PC-3 (cell line): ENCODE data around the gene CAVIN1. TPM values are rescaled to one million over a fixed set of nuclear protein-coding genes. Genes with fewer than 3 reads are reported as not detected.
"Not testable (repeated sequence)": the region's sequence is repeated elsewhere in the genome, so short reads cannot be mapped to it uniquely, and the experiment has no call there.

Experiments used
- ATAC-seq: fragments of 200-7000 bp; cut with Tn5 transposase; 2 replicates; pipeline ENCODE4 v1.9.1; 2020; ENCODE audit warnings: mild to moderate bottlenecking, moderate library complexity
- BruUV-seq: library from RNA; stranded (reverse); fragments of 400-500 nt; replicated peaks from 2 replicates; lab custom pipeline; 2021; lab: Mats Ljungman, UMichigan
- CTCF ChIA-PET: fragments of 300-600 bp; sonication (Branson Sonifier 250); formaldehyde crosslinking; loops from one replicate; lab custom pipeline; 2022; ENCODE audit warnings: antibody characterized with exemption; lab: Charles Lee
- POLR2A ChIA-PET: fragments of 300-600 bp; sonication (Branson Sonifier 250); formaldehyde crosslinking; loops from one replicate; lab custom pipeline; 2022; ENCODE audit warnings: antibody characterized with exemption; ENCODE audit not compliant: unreplicated experiment; lab: Charles Lee
- DNase-seq: peaks from one replicate; pipeline ENCODE4 v3.0.0-alpha.2; 2015
- H2AFZ ChIP-seq: fragments of 300-600 bp; sonication (generic); 2 replicates; pipeline ENCODE4 v1.6.0; 2016; ENCODE audit warnings: antibody characterized with exemption, low read length
- H3F3A ChIP-seq: fragments of 300-600 bp; sonication (generic); one replicate; pipeline ENCODE4 v1.6.0; 2017; ENCODE audit warnings: antibody characterized with exemption, low read length, control low read depth, mild to moderate bottlenecking; ENCODE audit not compliant: unreplicated experiment
- H3K27ac ChIP-seq: fragments of 300-600 bp; sonication (generic); 2 replicates; pipeline ENCODE4 v1.5.1; 2016; ENCODE audit warnings: mild to moderate bottlenecking, low read length
- H3K27me3 ChIP-seq: fragments of 300-600 bp; sonication (generic); 2 replicates; pipeline ENCODE4 v1.6.1; 2016; ENCODE audit warnings: low read length, mixed read lengths
- H3K36me3 ChIP-seq: fragments of 300-600 bp; sonication (generic); 2 replicates; pipeline ENCODE4 v1.6.1; 2016; ENCODE audit warnings: low read depth, mixed run types, low read length, mixed read lengths
- H3K4me1 ChIP-seq: fragments of 300-600 bp; sonication (generic); 2 replicates; pipeline ENCODE4 v1.5.1; 2016; ENCODE audit warnings: low read length; ENCODE audit not compliant: insufficient read depth
- H3K4me2 ChIP-seq: fragments of 300-600 bp; sonication (generic); 2 replicates; pipeline ENCODE4 v1.6.0; 2016; ENCODE audit warnings: low read length
- H3K4me3 ChIP-seq: fragments of 300-600 bp; sonication (generic); 2 replicates; pipeline ENCODE4 v1.5.1; 2016; ENCODE audit warnings: mild to moderate bottlenecking, low read length, mixed read lengths
- H3K79me2 ChIP-seq: fragments of 300-600 bp; sonication (generic); 2 replicates; pipeline ENCODE4 v1.6.1; 2017; ENCODE audit warnings: low read length, mixed read lengths
- H3K9ac ChIP-seq: fragments of 300-600 bp; sonication (generic); 2 replicates; pipeline ENCODE4 v1.6.0; 2016; ENCODE audit warnings: mild to moderate bottlenecking, low read length
- H3K9me2 ChIP-seq: fragments of 300-600 bp; sonication (generic); replicated peaks from 2 replicates; pipeline ENCODE4 v1.6.1; 2016; ENCODE audit warnings: mixed run types, low read length, mixed read lengths
- H3K9me3 ChIP-seq: fragments of 300-600 bp; sonication (generic); 2 replicates; pipeline ENCODE4 v1.6.1; 2016; ENCODE audit warnings: low read length, mixed read lengths
- H4K20me1 ChIP-seq: fragments of 300-600 bp; sonication (generic); 2 replicates; pipeline ENCODE4 v1.6.1; 2016; ENCODE audit warnings: low read length, mixed read lengths
- CTCF ChIP-seq: fragments of 300-600 bp; sonication (generic); conservative IDR thresholded peaks from 2 replicates; pipeline ENCODE4 v1.5.1; 2017; ENCODE audit warnings: antibody characterized with exemption, low read depth, mild to moderate bottlenecking, low read length
- EZH2 ChIP-seq: fragments of 300-600 bp; sonication (generic); IDR thresholded peaks from one replicate; pipeline ENCODE4 v1.6.1; 2017; ENCODE audit warnings: antibody characterized with exemption, mild to moderate bottlenecking, low read length; ENCODE audit not compliant: unreplicated experiment
- EZH2phosphoT487 ChIP-seq: fragments of 300-600 bp; sonication (generic); IDR thresholded peaks from 2 replicates; pipeline ENCODE4 v1.6.1; 2018; ENCODE audit warnings: mild to moderate bottlenecking, antibody characterized with exemption, low read length, borderline replicate concordance
- intact Hi-C: fragments of 100-400 bp; cut with micrococcal nuclease; formaldehyde crosslinking; loops from 2 replicates; pipeline ENCODE4 v1.9.0; 2023
- total RNA-seq: library from RNA; depleted of rRNA; stranded (reverse); fragments of >200 nt; gene quantifications from 2 replicates; pipeline ENCODE4 v1.2.3, GENCODE V29; 2014

Gene CAVIN1
- total RNA-seq, 1 experiment from 2014 or later: not detected

DNA sequence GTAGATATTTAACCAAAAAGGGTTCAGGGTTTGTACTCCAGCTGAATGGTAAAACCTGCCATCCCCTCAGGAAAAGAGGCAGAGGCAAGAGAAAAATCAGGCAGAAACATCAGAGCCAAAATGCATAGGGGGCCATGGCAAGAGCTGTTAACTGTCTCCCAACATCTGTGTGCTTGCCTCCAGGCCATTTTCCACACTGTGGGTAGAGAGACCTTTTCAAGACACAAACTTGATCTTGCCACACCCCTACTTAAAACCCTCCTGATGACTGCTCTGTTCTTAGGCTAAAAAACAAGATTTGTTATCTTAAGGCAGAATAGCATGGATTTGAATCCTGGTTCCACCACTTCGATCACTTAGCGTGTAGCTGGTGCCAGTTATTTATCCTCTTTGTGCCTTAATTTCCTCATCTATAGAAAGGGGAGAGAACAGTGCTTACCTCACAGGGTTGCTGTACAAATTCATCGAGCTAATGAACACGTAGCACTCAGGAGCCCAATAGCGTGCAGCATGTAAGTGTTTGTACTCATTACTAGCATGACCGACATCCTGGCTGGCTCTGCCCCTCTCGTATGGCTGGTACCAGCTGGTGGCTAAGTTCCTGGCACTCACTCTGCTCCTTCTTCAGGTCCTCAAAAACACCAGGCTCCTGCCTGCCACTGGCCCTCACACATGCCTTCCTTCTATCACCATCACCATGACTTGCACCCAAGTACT lies 60.7 kb downstream of the CAVIN1 start:
- Histone ChIP-seq H3K9me2 (no peaks in the 10 kb centered on the region), H3F3A (no peaks in the 10 kb centered on the region), H4K20me1 (no peaks in the 10 kb centered on the region), H2AFZ (no peak overlapping the region), H3K9me3 (no peaks in the 10 kb centered on the region), H3K36me3 (no peaks in the 10 kb centered on the region), H3K4me1 (no peaks in the 10 kb centered on the region), H3K79me2 (no peaks in the 10 kb centered on the region), H3K9ac (no peak overlapping the region), H3K4me2 (no peak overlapping the region), H3K27ac (no peak overlapping the region), H3K27me3 (no peaks in the 10 kb centered on the region), H3K4me3 (no peak overlapping the region)
- no peak for DNase-seq
- ATAC-seq: no peak
- ChIA-PET CTCF (no interaction called here), POLR2A (no interaction called here)
- TF ChIP-seq EZH2: no peak
- TF ChIP-seq CTCF: no peak
- TF ChIP-seq EZH2phosphoT487: no peak
- no TSS peak for BruUV-seq
- intact Hi-C loops: no loop called here

- POLR2A ChIA-PET: no interaction called here
- no peaks in the 10 kb centered on the region for H3K9me2 ChIP-seq
- no peak overlapping the region for H2AFZ ChIP-seq
- no peak overlapping the region for H3K9ac ChIP-seq
- H3K27me3 ChIP-seq: no peaks in the 10 kb centered on the region
- no peak overlapping the region for H3K4me3 ChIP-seq
- H3K27ac ChIP-seq: no peak overlapping the region
- H3K79me2 ChIP-seq: no peaks in the 10 kb centered on the region
- H3F3A ChIP-seq: no peaks in the 10 kb centered on the region
- DNase-seq (no peak), ATAC-seq (no peak)
- intact Hi-C loops: no loop called here
- H3K4me2 ChIP-seq: no peak overlapping the region
- no peaks in the 10 kb centered on the region for H3K9me3 ChIP-seq
- CTCF ChIA-PET: no interaction called here
- TF ChIP-seq CTCF (no peak), EZH2phosphoT487 (no peak), EZH2 (no peak)
- H4K20me1 ChIP-seq: no peaks in the 10 kb centered on the region
- BruUV-seq: no TSS peak
- no peaks in the 10 kb centered on the region for H3K36me3 ChIP-seq
- no peaks in the 10 kb centered on the region for H3K4me1 ChIP-seq
Measured at GRCh38 chr17:42361781-42362186, 61.3 kb downstream of the CAVIN1 start.

- H3K4me3 ChIP-seq, ATAC-seq, H3K36me3 ChIP-seq, H4K20me1 ChIP-seq, H3K4me1 ChIP-seq, POLR2A ChIA-PET, H3K4me2 ChIP-seq, H3K79me2 ChIP-seq, BruUV-seq, H3F3A ChIP-seq, H3K9me3 ChIP-seq, H3K9me2 ChIP-seq, DNase-seq, H2AFZ ChIP-seq, intact Hi-C loops, H3K27ac ChIP-seq, CTCF ChIA-PET, H3K27me3 ChIP-seq, H3K9ac ChIP-seq: not testable (repeated sequence)
Measured at GRCh38 chr17:42360388-42360787, 62.7 kb downstream of the CAVIN1 start.
